Measurements from ENCODE around the gene LEMD2. TPM values are rescaled to one million over a fixed set of nuclear protein-coding genes. Genes with fewer than 3 reads are reported as not detected.

The LEMD2 gene
- total and polyA plus RNA-seq, 2 of the 4 experiments (the other 2 are of a cell fraction) = 26.5 to 43.6 TPM

DNA sequence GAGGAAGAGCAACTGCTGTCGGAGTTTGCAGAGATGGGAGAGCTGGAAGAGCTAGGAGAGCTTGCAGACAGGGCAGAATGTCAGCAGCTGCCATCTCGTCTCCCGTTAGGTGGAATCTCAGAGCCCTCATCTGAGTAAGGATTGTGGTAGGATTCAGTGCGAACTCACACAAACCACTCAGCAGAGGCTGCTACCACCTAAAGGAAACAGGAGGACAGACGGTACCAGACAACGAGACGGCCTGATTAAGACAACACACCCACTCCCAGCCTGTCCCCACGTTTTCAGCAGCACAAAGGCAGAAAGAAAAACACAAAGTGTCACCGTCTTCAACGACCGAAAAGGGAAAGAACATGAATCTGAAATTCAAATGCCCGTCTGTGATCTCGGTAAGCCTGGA, 4.1 kb downstream of the LEMD2 start:
- Histone ChIP-seq H3K4me1 (ENCODE audit: control insufficient read depth, insufficient read depth, low read length) (peaks cover 27% of the 10 kb centered on the region), H3K23ac (ENCODE audit: low read depth, low read length) (no peak overlapping the region), H2BK120ac (ENCODE audit: low read depth, low read length) (no peak overlapping the region), H3K27me3 (ENCODE audit: control insufficient read depth, insufficient read depth, low read length) (no peaks in the 10 kb centered on the region), H3K4me3 (ENCODE audit: insufficient read depth, low read depth, low read length) (no peak overlapping the region), H3K4me2 (ENCODE audit: low read depth, low read length) (no peak overlapping the region), H3K79me1 (ENCODE audit: low read depth in 1 of 2, low read length in 2 of 2) (peaks cover 52 to 88% of the 10 kb centered on the region in 2 experiments), H4K20me1 (ENCODE audit: insufficient read depth, low read length) (peaks cover 30% of the 10 kb centered on the region), H3K56ac (ENCODE audit: extremely low read depth, insufficient read depth, low read length) (no peak overlapping the region), H3K18ac (ENCODE audit: low read depth, low read length) (no peak overlapping the region), H2AK9ac (replicated peaks; ENCODE audit: low read depth, low read length, poor library complexity) (no peak overlapping the region), H2AK5ac (ENCODE audit: low read depth, low read length) (no peak overlapping the region), H4K5ac (ENCODE audit: low read depth, low read length) (no peak overlapping the region), H3K9me1 (ENCODE audit: insufficient read depth, low read length) (peaks cover 28% of the 10 kb centered on the region), H3K9ac (ENCODE audit: low read depth, low read length) (no peak overlapping the region), H3K9me3 (ENCODE audit: control insufficient read depth, insufficient read depth, low read length) (no peaks in the 10 kb centered on the region), H4K8ac (ENCODE audit: low read depth in 2 of 2, low read length in 2 of 2) (no peak overlapping the region), H4K91ac (ENCODE audit: insufficient read depth, low read depth, low read length) (no peak overlapping the region), H2BK15ac (ENCODE audit: low read depth, low read length) (no peak overlapping the region), H3K4ac (ENCODE audit: low read depth, low read length) (no peak overlapping the region), H3K27ac (ENCODE audit: insufficient read depth, low read length) (no peak overlapping the region), H3K14ac (replicated peaks; ENCODE audit: low read depth, low read length) (no peak overlapping the region), H3K36me3 (ENCODE audit: control insufficient read depth, insufficient read depth, low read length) (peaks cover 46% of the 10 kb centered on the region), H2BK20ac (ENCODE audit: low read depth, low read length) (no peak overlapping the region), H2BK5ac (ENCODE audit: low read depth, low read length, poor library complexity, severe bottlenecking) (no peak overlapping the region), H2AFZ (replicated peaks; ENCODE audit: low read length, poor library complexity) (no peak overlapping the region)
- POLR2A ChIA-PET (ENCODE audit: unreplicated experiment) = no interaction called here
- in situ Hi-C loops (cut with MboI; ENCODE audit: low sequenced_read_pairs) = no loop called here
- CTCF ChIA-PET = no interaction called here
- no TSS peak for BruUV-seq (replicated peaks)
- ATAC-seq (ENCODE audit: low read depth) (no peak), DNase-seq (no peak)
- dilution Hi-C loops (cut with HindIII; ENCODE audit: low sequenced_read_pairs, unreplicated experiment) = no loop called here
- intact Hi-C loops (cut with micrococcal nuclease) = loop anchor here (5.0 kb wide), 1 partner anchor 243 kb away; no protein-coding TSS in a partner anchor
- TF ChIP-seq, protein P1, sequence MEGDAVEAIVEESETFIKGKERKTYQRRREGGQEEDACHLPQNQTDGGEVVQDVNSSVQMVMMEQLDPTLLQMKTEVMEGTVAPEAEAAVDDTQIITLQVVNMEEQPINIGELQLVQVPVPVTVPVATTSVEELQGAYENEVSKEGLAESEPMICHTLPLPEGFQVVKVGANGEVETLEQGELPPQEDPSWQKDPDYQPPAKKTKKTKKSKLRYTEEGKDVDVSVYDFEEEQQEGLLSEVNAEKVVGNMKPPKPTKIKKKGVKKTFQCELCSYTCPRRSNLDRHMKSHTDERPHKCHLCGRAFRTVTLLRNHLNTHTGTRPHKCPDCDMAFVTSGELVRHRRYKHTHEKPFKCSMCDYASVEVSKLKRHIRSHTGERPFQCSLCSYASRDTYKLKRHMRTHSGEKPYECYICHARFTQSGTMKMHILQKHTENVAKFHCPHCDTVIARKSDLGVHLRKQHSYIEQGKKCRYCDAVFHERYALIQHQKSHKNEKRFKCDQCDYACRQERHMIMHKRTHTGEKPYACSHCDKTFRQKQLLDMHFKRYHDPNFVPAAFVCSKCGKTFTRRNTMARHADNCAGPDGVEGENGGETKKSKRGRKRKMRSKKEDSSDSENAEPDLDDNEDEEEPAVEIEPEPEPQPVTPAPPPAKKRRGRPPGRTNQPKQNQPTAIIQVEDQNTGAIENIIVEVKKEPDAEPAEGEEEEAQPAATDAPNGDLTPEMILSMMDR (conservative IDR thresholded peaks at IDR 0.05; ENCODE audit: low read depth, low read length) = no peak
- TF ChIP-seq USF2 (IDR thresholded peaks at IDR 0.05; ENCODE audit: low read depth, low read length) = no peak
- TF ChIP-seq MAFK (IDR thresholded peaks at IDR 0.05; ENCODE audit: low read depth, low read length) = no peak
- no peak for TF ChIP-seq CEBPB (IDR thresholded peaks at IDR 0.05; ENCODE audit: low read depth, low read length)
- TF ChIP-seq MAZ (IDR thresholded peaks at IDR 0.05; ENCODE audit: borderline replicate concordance, low read depth, low read length) = no peak
- TF ChIP-seq FOS (IDR thresholded peaks at IDR 0.05; ENCODE audit: low read depth, low read length) = no peak
- no peak for TF ChIP-seq NFE2L2 (IDR thresholded peaks at IDR 0.05; ENCODE audit: low read depth, low read length)
- no peak for TF ChIP-seq CHD1 (IDR thresholded peaks at IDR 0.05; ENCODE audit: low read depth, low read length)
- TF ChIP-seq ELK1 (IDR thresholded peaks at IDR 0.05; ENCODE audit: borderline replicate concordance, low read depth, low read length) = no peak
- TF ChIP-seq BHLHE40 (IDR thresholded peaks at IDR 0.05; ENCODE audit: low read depth, low read length) = no peak
- TF ChIP-seq RAD21 (IDR thresholded peaks at IDR 0.05; ENCODE audit: low read length) = no peak
- TF ChIP-seq RFX5 (IDR thresholded peaks at IDR 0.05; ENCODE audit: low read depth, low read length) = no peak
- no peak for TF ChIP-seq RCOR1 (IDR thresholded peaks at IDR 0.05; ENCODE audit: insufficient replicate concordance, low read length)
- no peak for TF ChIP-seq MXI1 (IDR thresholded peaks at IDR 0.05; ENCODE audit: borderline replicate concordance, low read depth, low read length)
- no peak for TF ChIP-seq SMC3 (IDR thresholded peaks at IDR 0.05; ENCODE audit: low read depth, low read length)
- no peak for TF ChIP-seq POLR2A (IDR thresholded peaks at IDR 0.05; ENCODE audit: low read depth, low read length)
- WGBS, 2 experiments (ENCODE audit: extremely low coverage in 2 of 2, insufficient read length in 1 of 2) = 67% methylated on average over 1 of the region's 13 CpGs; no CpG with 5 or more reads in 1 of the 2 experiments
